OCI-LY3 (cell line): ENCODE measurements around the gene ACTR1A.

ENCODE experiments used
- EZH2phosphoT487 ChIP-seq: fragments of 200-600 bp; shearing (Covaris generic); IDR thresholded peaks from 2 replicates; pipeline ENCODE4 v1.6.1; 2018; ENCODE audit warnings: antibody characterized with exemption, mixed run types, low read depth
- TF ChIP-seq, protein P1 (sequence below): fragments of 200-600, 300-600 bp; sonication (generic); IDR thresholded peaks from 2 replicates; pipeline ENCODE4 v1.5.1; 2014; ENCODE audit warnings: antibody characterized with exemption, low read length, low read depth

DNA sequence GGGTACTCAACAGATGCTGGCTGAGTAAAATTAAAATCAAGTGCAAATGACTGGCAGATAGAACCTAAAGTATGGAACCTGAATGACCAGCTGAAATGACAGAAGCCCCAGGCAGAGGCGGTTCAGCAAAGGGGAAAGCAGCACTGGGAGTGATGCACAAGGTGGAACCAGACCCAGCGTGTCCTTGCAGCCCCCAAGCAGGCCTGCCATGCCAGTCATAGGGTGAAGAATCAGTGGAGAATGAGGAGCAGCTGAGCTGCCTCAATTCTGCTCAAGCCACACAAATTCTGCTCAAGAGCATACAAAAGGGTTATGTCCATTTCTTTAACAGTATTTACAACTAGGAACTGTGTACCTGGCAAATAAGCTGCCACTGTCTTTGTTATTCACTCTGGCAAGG, 8.7 kb downstream of the ACTR1A start:
- TF ChIP-seq, protein P1, sequence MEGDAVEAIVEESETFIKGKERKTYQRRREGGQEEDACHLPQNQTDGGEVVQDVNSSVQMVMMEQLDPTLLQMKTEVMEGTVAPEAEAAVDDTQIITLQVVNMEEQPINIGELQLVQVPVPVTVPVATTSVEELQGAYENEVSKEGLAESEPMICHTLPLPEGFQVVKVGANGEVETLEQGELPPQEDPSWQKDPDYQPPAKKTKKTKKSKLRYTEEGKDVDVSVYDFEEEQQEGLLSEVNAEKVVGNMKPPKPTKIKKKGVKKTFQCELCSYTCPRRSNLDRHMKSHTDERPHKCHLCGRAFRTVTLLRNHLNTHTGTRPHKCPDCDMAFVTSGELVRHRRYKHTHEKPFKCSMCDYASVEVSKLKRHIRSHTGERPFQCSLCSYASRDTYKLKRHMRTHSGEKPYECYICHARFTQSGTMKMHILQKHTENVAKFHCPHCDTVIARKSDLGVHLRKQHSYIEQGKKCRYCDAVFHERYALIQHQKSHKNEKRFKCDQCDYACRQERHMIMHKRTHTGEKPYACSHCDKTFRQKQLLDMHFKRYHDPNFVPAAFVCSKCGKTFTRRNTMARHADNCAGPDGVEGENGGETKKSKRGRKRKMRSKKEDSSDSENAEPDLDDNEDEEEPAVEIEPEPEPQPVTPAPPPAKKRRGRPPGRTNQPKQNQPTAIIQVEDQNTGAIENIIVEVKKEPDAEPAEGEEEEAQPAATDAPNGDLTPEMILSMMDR: no peak
- no peak for TF ChIP-seq EZH2phosphoT487
